H1 (cell line): ENCODE data around the gene TADA2B. TPM values are rescaled to one million over a fixed set of nuclear protein-coding genes. Genes with fewer than 3 reads are reported as not detected.

Experiments used
- CTCF ChIA-PET: fragments of 300-600 bp; sonication (Branson Sonifier 250); formaldehyde crosslinking; loops from one replicate; lab custom pipeline; 2021; ENCODE audit not compliant: partially characterized antibody; lab: Charles Lee
- POLR2A ChIA-PET: fragments of 300-600 bp; sonication (Branson Sonifier 250); formaldehyde crosslinking; loops from one replicate; lab custom pipeline; 2021; ENCODE audit warnings: inconsistent platforms; ENCODE audit not compliant: partially characterized antibody; lab: Charles Lee
- DNase-seq, 2 experiments: peaks; one replicate each; pipeline versions ENCODE4 v3.0.0 to v3.0.0-alpha.2; 2010 to 2022; ENCODE audit warnings: low spot score in 2 of 2, low read depth in 1 of 2, mixed read lengths in 1 of 2
- FAIRE-seq: peaks from 2 replicates; lab custom pipeline; 2011; peaks lifted over from hg19 to GRCh38; lab: Jason Lieb, UNC
- H2AFZ ChIP-seq: 2 replicates; pipeline ENCODE4 v1.8.1; 2012; ENCODE audit warnings: low read length, inconsistent platforms
- H2AK5ac ChIP-seq: 2 replicates; pipeline ENCODE4 v1.6.1; 2013; ENCODE audit warnings: low read depth, low read length
- H2BK120ac ChIP-seq: replicated peaks from 2 replicates; pipeline ENCODE3; 2013; ENCODE audit warnings: low read depth, low read length, inconsistent platforms
- H2BK12ac ChIP-seq: 2 replicates; pipeline ENCODE4 v1.6.1; 2013; ENCODE audit warnings: low read depth, low read length
- H2BK15ac ChIP-seq: 2 replicates; pipeline ENCODE4 v1.6.1; 2013; ENCODE audit warnings: low read length
- H2BK20ac ChIP-seq: 2 replicates; pipeline ENCODE4 v1.6.1; 2013; ENCODE audit warnings: low read length
- H2BK5ac ChIP-seq: 2 replicates; pipeline ENCODE4 v1.6.1; 2013; ENCODE audit warnings: low read depth, low read length
- H3K14ac ChIP-seq: 2 replicates; pipeline ENCODE4 v1.6.1; 2013; ENCODE audit warnings: inconsistent platforms; ENCODE audit not compliant: insufficient read length
- H3K18ac ChIP-seq: 2 replicates; pipeline ENCODE4 v1.6.1; 2013; ENCODE audit warnings: low read length; ENCODE audit errors: extremely low read depth
- H3K23ac ChIP-seq: 2 replicates; pipeline ENCODE4 v1.6.1; 2013; ENCODE audit warnings: inconsistent platforms; ENCODE audit not compliant: insufficient read length
- H3K23me2 ChIP-seq: 2 replicates; pipeline ENCODE4 v1.6.1; 2013; ENCODE audit warnings: low read depth, low read length
- H3K27ac ChIP-seq: 2 replicates; pipeline ENCODE4 v1.6.1; 2011; ENCODE audit warnings: low read depth, low read length, inconsistent platforms
- H3K27me3 ChIP-seq, 4 experiments: replicated peaks in 1 of 4; 1 replicate in 1 of 4; 2 replicates in 3 of 4; pipeline versions ENCODE4 v1.6.1 to v1.8.1; 2011 to 2013; ENCODE audit warnings: low read length in 3 of 4, mild to moderate bottlenecking in 3 of 4, inconsistent platforms in 2 of 4, mixed read lengths in 2 of 4, moderate library complexity in 1 of 4; ENCODE audit not compliant: control insufficient read depth in 3 of 4, insufficient read depth in 3 of 4; ENCODE audit errors: extremely low read depth in 1 of 4
- H3K36me3 ChIP-seq, 4 experiments: 2 replicates each; pipeline versions ENCODE4 v1.6.1 to v1.8.1; 2011 to 2013; ENCODE audit warnings: mild to moderate bottlenecking in 4 of 4, low read length in 3 of 4, moderate library complexity in 2 of 4, control low read depth in 1 of 4, inconsistent platforms in 1 of 4; ENCODE audit not compliant: insufficient read depth in 4 of 4, control insufficient read depth in 2 of 4
- H3K4ac ChIP-seq: replicated peaks from 2 replicates; pipeline ENCODE3; 2013; ENCODE audit warnings: low read length, low read depth, mixed read lengths, inconsistent platforms; ENCODE audit not compliant: insufficient read length
- H3K4me1 ChIP-seq, 4 experiments: replicated peaks in 1 of 4; 1 replicate in 1 of 4; 2 replicates in 3 of 4; pipeline versions ENCODE4 v1.6.1 to v1.8.1; 2011 to 2013; ENCODE audit warnings: low read length in 3 of 4, inconsistent platforms in 2 of 4, mixed read lengths in 1 of 4; ENCODE audit not compliant: insufficient read depth in 4 of 4, control insufficient read depth in 3 of 4
- H3K4me2 ChIP-seq, 2 experiments: 2 replicates each; pipeline versions ENCODE4 v1.6.1 to v1.8.1; 2011 to 2013; ENCODE audit warnings: low read depth in 2 of 2, low read length in 2 of 2, control low read depth in 1 of 2, inconsistent platforms in 1 of 2, mild to moderate bottlenecking in 1 of 2; ENCODE audit not compliant: insufficient read depth in 1 of 2
- H3K4me3 ChIP-seq, 4 experiments: fragments of 200-600, 300-600 bp in 1 of 4; sonication (generic), shearing (Covaris generic), sonication (Bioruptor Twin) in 1 of 4; 2 replicates each; pipeline versions ENCODE4 v1.5.1 to v1.8.1; 2011 to 2016; ENCODE audit warnings: low read length in 4 of 4, low read depth in 3 of 4, control low read depth in 2 of 4, inconsistent platforms in 2 of 4, mild to moderate bottlenecking in 2 of 4, mixed read lengths in 1 of 4, moderate library complexity in 1 of 4; ENCODE audit not compliant: insufficient read depth in 2 of 4; ENCODE audit errors: extremely low read depth in 1 of 4
- H3K56ac ChIP-seq: replicated peaks from 2 replicates; pipeline ENCODE3; 2013; ENCODE audit warnings: low read depth, mild to moderate bottlenecking, mixed read lengths, low read length, inconsistent platforms; ENCODE audit not compliant: insufficient read length
- H3K79me1 ChIP-seq: 2 replicates; pipeline ENCODE4 v1.6.1; 2013; ENCODE audit warnings: low read depth, low read length, control low read depth
- H3K79me2 ChIP-seq, 2 experiments: 2 replicates each; pipeline versions ENCODE4 v1.6.1 to v1.8.1; 2012 to 2013; ENCODE audit warnings: low read length in 2 of 2, mild to moderate bottlenecking in 2 of 2, inconsistent platforms in 1 of 2; ENCODE audit not compliant: insufficient read depth in 2 of 2, control insufficient read depth in 1 of 2
- H3K9ac ChIP-seq, 4 experiments: replicated peaks in 1 of 4; 1 replicate in 1 of 4; 2 replicates in 3 of 4; pipeline versions ENCODE4 v1.6.1 to v1.8.1; 2011 to 2013; ENCODE audit warnings: low read depth in 3 of 4, low read length in 3 of 4, control low read depth in 2 of 4, mild to moderate bottlenecking in 2 of 4, moderate library complexity in 2 of 4, inconsistent platforms in 1 of 4; ENCODE audit errors: extremely low read depth in 1 of 4
- H3K9me3 ChIP-seq, 2 experiments: 2 replicates each; pipeline versions ENCODE4 v1.6.1 to v1.8.1; 2012 to 2013; ENCODE audit warnings: mild to moderate bottlenecking in 2 of 2, moderate library complexity in 2 of 2, control low read depth in 1 of 2, inconsistent platforms in 1 of 2, low read depth in 1 of 2, low read length in 1 of 2, mixed read lengths in 1 of 2; ENCODE audit not compliant: insufficient read depth in 2 of 2
- H4K20me1 ChIP-seq, 2 experiments: replicated peaks in 1 of 2; 2 replicates each; pipeline versions ENCODE3 to v1.8.1; 2011 to 2013; ENCODE audit warnings: inconsistent platforms in 2 of 2, low read length in 2 of 2, mild to moderate bottlenecking in 1 of 2; ENCODE audit not compliant: insufficient read depth in 2 of 2, control insufficient read depth in 1 of 2
- H4K5ac ChIP-seq: 2 replicates; pipeline ENCODE4 v1.6.1; 2013; ENCODE audit warnings: low read length, low read depth, mixed read lengths, inconsistent platforms; ENCODE audit not compliant: insufficient read length
- H4K8ac ChIP-seq: 2 replicates; pipeline ENCODE4 v1.8.0; 2013; ENCODE audit warnings: mild to moderate bottlenecking, moderate library complexity, low read length, inconsistent platforms; ENCODE audit not compliant: insufficient read depth; ENCODE audit errors: extremely low read depth
- H4K91ac ChIP-seq: replicated peaks from 2 replicates; pipeline ENCODE3; 2013; ENCODE audit warnings: low read length, mixed read lengths, inconsistent platforms; ENCODE audit not compliant: insufficient read length
- BRCA1 ChIP-seq: IDR thresholded peaks from 2 replicates; pipeline ENCODE4 v1.6.1; 2012; ENCODE audit warnings: low read depth, low read length, improper control_type of control experiment
- CEBPB ChIP-seq: IDR thresholded peaks from 2 replicates; pipeline ENCODE4 v1.6.1; 2012; ENCODE audit warnings: low read depth, low read length
- E2F6 ChIP-seq: IDR thresholded peaks from 2 replicates; pipeline ENCODE4 v1.6.1; 2012; ENCODE audit warnings: inconsistent platforms
- EZH2 ChIP-seq: fragments of 200-600 bp; sonication (generic); IDR thresholded peaks from 2 replicates; pipeline ENCODE4 v1.7.1; 2012; ENCODE audit warnings: low read depth, mild to moderate bottlenecking, moderate library complexity, low read length, inconsistent platforms; ENCODE audit not compliant: severe bottlenecking
- KDM1A ChIP-seq: fragments of 200-600, 300-600 bp; sonication (generic); IDR thresholded peaks from 2 replicates; pipeline ENCODE4 v1.7.1; 2016; ENCODE audit warnings: mild to moderate bottlenecking, low read length, borderline replicate concordance
- KDM5A ChIP-seq: fragments of 200-600 bp; IDR thresholded peaks from 2 replicates; pipeline ENCODE4 v1.7.1; 2012; ENCODE audit warnings: mild to moderate bottlenecking, low read length, inconsistent platforms, mixed read lengths
- POLR2AphosphoS5 ChIP-seq: IDR thresholded peaks from 2 replicates; pipeline ENCODE4 v1.6.1; 2011; ENCODE audit warnings: low read depth, low read length
- SIRT6 ChIP-seq: IDR thresholded peaks from one replicate; pipeline ENCODE4 v1.7.1; 2012; ENCODE audit warnings: low read length, inconsistent platforms
- SP1 ChIP-seq: IDR thresholded peaks from 2 replicates; pipeline ENCODE4 v1.6.1; 2011; ENCODE audit warnings: low read depth, low read length
- TBP ChIP-seq: IDR thresholded peaks from 2 replicates; pipeline ENCODE4 v1.6.1; 2011; ENCODE audit warnings: low read depth, low read length, improper control_type of control experiment
- TEAD4 ChIP-seq: IDR thresholded peaks from 2 replicates; pipeline ENCODE4 v1.6.1; 2012; ENCODE audit warnings: low read depth, low read length, inconsistent platforms, mixed read lengths
- WGBS, 2 experiments: shearing (Covaris generic) in 1 of 2; methylation state at CpG; one replicate each; pipeline versions ENCODE4 v1.1.6 to v1.1.7; 2013 to 2015; ENCODE audit warnings: low lambda C conversion rate in 2 of 2, mixed read lengths in 2 of 2, inconsistent platforms in 1 of 2, low coverage in 1 of 2, missing lambda C conversion rate in 1 of 2; ENCODE audit not compliant: insufficient replicate concordance in 2 of 2, insufficient coverage in 1 of 2, insufficient read length in 1 of 2; ENCODE audit errors: extremely low coverage in 1 of 2, missing lambda C conversion rate in 1 of 2; 5-methylcytosine and 5-hydroxymethylcytosine counted together
- polyA plus RNA-seq, 7 experiments: library from polyadenylated mRNA; depleted of rRNA in 3 of 7; stranded (reverse) in 5 of 7; unstranded in 2 of 7; fragments of >200 nt in 5 of 7; fragments of 200-250 nt in 2 of 7; gene quantifications; 1 replicate in 5 of 7; 2 replicates in 1 of 7; 4 replicates in 1 of 7; pipeline versions ENCODE4 v1.2.1 to v1.2.3, GENCODE V29; 2011 to 2013; ENCODE audit warnings: missing spikeins in 2 of 7, mixed read lengths in 2 of 7
- total RNA-seq: library from RNA; stranded (reverse); fragmentation: NEBNext Ultra II Directional; extraction: Animal tissue kit (Norgen Biotek cat#: 25700); gene quantifications from 2 replicates; pipeline ENCODE4 v1.2.1, GENCODE V29; 2021
- TF ChIP-seq, protein P1 (sequence below), 3 experiments: IDR thresholded peaks; 1 replicate in 2 of 3; 2 replicates in 1 of 3; pipeline versions ENCODE4 v1.5.1 to v1.6.1; 2011; ENCODE audit warnings: low read length in 3 of 3, mild to moderate bottlenecking in 3 of 3, inconsistent platforms in 2 of 3, low read depth in 1 of 3, moderate library complexity in 1 of 3; ENCODE audit not compliant: insufficient read depth in 1 of 3; ENCODE audit errors: control extremely low read depth in 1 of 3

The TADA2B gene
- total and polyA plus RNA-seq, 2 of the 8 experiments (the other 6 are each of a cell fraction or from before 2014, with no cell fraction given), result 5.7 to 12.1 TPM

- H2AK5ac ChIP-seq, result no peak overlapping the region
- no peak overlapping the region for H2BK5ac ChIP-seq
- H3K36me3 ChIP-seq, result no peaks in the 10 kb centered on the region
- H3K9ac ChIP-seq, result no peak overlapping the region
- no peaks in the 10 kb centered on the region for H4K20me1 ChIP-seq
- no peaks in the 10 kb centered on the region for H3K79me2 ChIP-seq
- no peak overlapping the region for H3K4ac ChIP-seq
- H3K56ac ChIP-seq, result no peak overlapping the region
- peaks cover 0 to 6% (median 0%) of the 10 kb centered on the region in 4 experiments; a peak in 1 of 7 replicates for H3K27me3 ChIP-seq
- no peak overlapping the region for H3K14ac ChIP-seq
- 0 out of 7 replicates have a peak, but pooled peaks cover 0 to 2% (median 0%) of the 10 kb centered on the region in 4 experiments for H3K4me1 ChIP-seq
- H4K8ac ChIP-seq, result no peak overlapping the region
- H2BK12ac ChIP-seq, result no peak overlapping the region
- no peak overlapping the region for H3K4me3 ChIP-seq
- H3K27ac ChIP-seq, result no peak overlapping the region
- no peaks in the 10 kb centered on the region for H3K9me3 ChIP-seq
- H2BK120ac ChIP-seq, result no peak overlapping the region
- no peaks in the 10 kb centered on the region for H3K23me2 ChIP-seq
- no peak overlapping the region for H2BK20ac ChIP-seq
- no peak overlapping the region for H4K5ac ChIP-seq
- POLR2A ChIA-PET, result interaction anchor here (1.1 kb wide), 1 partner anchor 13 kb away, joined by 3 read pairs; no protein-coding TSS in a partner anchor
- H4K91ac ChIP-seq, result no peak overlapping the region
- no peak overlapping the region for H3K4me2 ChIP-seq
- no peak for DNase-seq
- no peak overlapping the region for H3K23ac ChIP-seq
- FAIRE-seq, result no peak
- CTCF ChIA-PET, result interaction anchor here (1.4 to 1.8 kb wide), 2 partner anchors 8 to 24 kb away, joined by 3 to 4 read pairs; no protein-coding TSS in a partner anchor
- H2AFZ ChIP-seq, result no peak overlapping the region
- no peak overlapping the region for H2BK15ac ChIP-seq
- H3K18ac ChIP-seq, result no peak overlapping the region
- 80% methylated on average over 5 of the region's 5 CpGs; no CpG with 5 or more reads in 1 of the 2 experiments for WGBS, 2 experiments
- no peaks in the 10 kb centered on the region for H3K79me1 ChIP-seq
- TF ChIP-seq KDM1A, result no peak
- no peak for TF ChIP-seq EZH2
- no peak for TF ChIP-seq SIRT6
- no peak for TF ChIP-seq BRCA1
- TF ChIP-seq TEAD4, result no peak
- TF ChIP-seq, protein P1, sequence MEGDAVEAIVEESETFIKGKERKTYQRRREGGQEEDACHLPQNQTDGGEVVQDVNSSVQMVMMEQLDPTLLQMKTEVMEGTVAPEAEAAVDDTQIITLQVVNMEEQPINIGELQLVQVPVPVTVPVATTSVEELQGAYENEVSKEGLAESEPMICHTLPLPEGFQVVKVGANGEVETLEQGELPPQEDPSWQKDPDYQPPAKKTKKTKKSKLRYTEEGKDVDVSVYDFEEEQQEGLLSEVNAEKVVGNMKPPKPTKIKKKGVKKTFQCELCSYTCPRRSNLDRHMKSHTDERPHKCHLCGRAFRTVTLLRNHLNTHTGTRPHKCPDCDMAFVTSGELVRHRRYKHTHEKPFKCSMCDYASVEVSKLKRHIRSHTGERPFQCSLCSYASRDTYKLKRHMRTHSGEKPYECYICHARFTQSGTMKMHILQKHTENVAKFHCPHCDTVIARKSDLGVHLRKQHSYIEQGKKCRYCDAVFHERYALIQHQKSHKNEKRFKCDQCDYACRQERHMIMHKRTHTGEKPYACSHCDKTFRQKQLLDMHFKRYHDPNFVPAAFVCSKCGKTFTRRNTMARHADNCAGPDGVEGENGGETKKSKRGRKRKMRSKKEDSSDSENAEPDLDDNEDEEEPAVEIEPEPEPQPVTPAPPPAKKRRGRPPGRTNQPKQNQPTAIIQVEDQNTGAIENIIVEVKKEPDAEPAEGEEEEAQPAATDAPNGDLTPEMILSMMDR (IDR thresholded peaks at IDR 0.05; ENCODE audit: control extremely low read depth in 1 of 3, insufficient read depth in 1 of 3, low read depth in 1 of 3, low read length in 3 of 3), result no peak
- no peak for TF ChIP-seq POLR2AphosphoS5
- TF ChIP-seq E2F6, result no peak
- TF ChIP-seq CEBPB, result no peak
- no peak for TF ChIP-seq TBP
- no peak for TF ChIP-seq KDM5A
- no peak for TF ChIP-seq SP1
Observed at GRCh38 chr4:7078025-7078424, 34.9 kb downstream of the TADA2B start.
